ENCODE data around the gene FAM13C. TPM values are rescaled to one million over a fixed set of nuclear protein-coding genes. Genes with fewer than 3 reads are reported as not detected.

Gene FAM13C
- total and polyA plus RNA-seq, 2 of the 13 experiments (the other 11 are each of a cell fraction or from before 2014, with no cell fraction given) = 0.07 to 0.26 TPM

DNA sequence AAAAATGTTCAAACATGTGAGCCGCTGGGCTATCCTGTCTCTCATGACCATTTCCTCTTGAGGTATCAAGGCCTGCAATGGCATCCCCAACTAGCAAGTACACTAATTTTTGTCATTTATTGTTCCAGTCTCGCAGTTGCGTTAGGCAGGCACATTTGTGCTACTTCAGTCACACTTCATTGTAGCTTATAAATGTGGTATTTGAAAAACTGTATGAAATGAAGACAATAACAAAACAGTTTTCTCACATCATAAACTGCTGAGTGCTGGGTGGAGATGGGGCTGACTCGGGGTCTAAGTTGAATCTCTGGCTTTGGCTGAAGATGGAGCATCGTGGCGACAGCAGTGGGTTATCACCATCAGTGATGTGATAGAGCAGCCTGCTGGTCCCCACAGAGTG lies 92.7 kb downstream of the FAM13C start:
- Histone ChIP-seq H3K4me2 (ENCODE audit: low read depth, low read length) (no peak overlapping the region), H4K20me1 (ENCODE audit: insufficient read depth, low read length) (no peaks in the 10 kb centered on the region), H3K27ac (ENCODE audit: extremely low read length, insufficient read depth, low read length) (no peak overlapping the region), H3K27me3 (ENCODE audit: control insufficient read depth in 1 of 2, insufficient read depth in 2 of 2, low read length in 2 of 2) (no peaks in the 10 kb centered on the region), H3K4me3 (replicated peaks in 1 of 3; ENCODE audit: insufficient read depth in 1 of 3, low read depth in 2 of 3, low read length in 3 of 3) (no peak overlapping the region), H3K9ac (ENCODE audit: insufficient read depth, low read depth, low read length) (no peak overlapping the region), H3K9me3 (ENCODE audit: low read length) (no peaks in the 10 kb centered on the region), H2AFZ (ENCODE audit: low read length) (no peak overlapping the region), H3K79me2 (ENCODE audit: insufficient read depth, low read length) (no peaks in the 10 kb centered on the region), H3K36me3 (replicated peaks in 1 of 2; ENCODE audit: control insufficient read depth in 1 of 2, insufficient read depth in 2 of 2, low read length in 2 of 2) (no peaks in the 10 kb centered on the region), H3K4me1 (ENCODE audit: insufficient read depth, low read length) (no peaks in the 10 kb centered on the region)
- ChIA-PET CTCF (ENCODE audit: low intra/inter-chr PET ratio, low total read pairs) (no interaction called here), POLR2A (no interaction called here)
- no peak for TF ChIP-seq ZNF569 (CRISPR knock-in tag; IDR thresholded peaks at IDR 0.05; ENCODE audit: borderline replicate concordance)
- TF ChIP-seq GABPB1 (CRISPR knock-in tag; IDR thresholded peaks at IDR 0.05) = no peak
- no peak for TF ChIP-seq FOSL2 (CRISPR knock-in tag; IDR thresholded peaks at IDR 0.05)
- TF ChIP-seq NAIF1 (CRISPR knock-in tag; IDR thresholded peaks at IDR 0.05; ENCODE audit: borderline replicate concordance) = no peak
- intact Hi-C loops (cut with micrococcal nuclease; ENCODE audit: unreplicated experiment) (no loop called here), in situ Hi-C loops (cut with HindIII; ENCODE audit: extremely low pct_ligation_motif_present, low pct_unique_long_range_greater_than_20kb) (no loop called here)
- FAIRE-seq (no peak), ATAC-seq (no peak), DNase-seq (ENCODE audit: low spot score) (no peak)
- no TSS peak for BruUV-seq (replicated peaks)
- 92% methylated on average over 6 of the region's 6 CpGs for WGBS (ENCODE audit: low lambda C conversion rate)

DNA sequence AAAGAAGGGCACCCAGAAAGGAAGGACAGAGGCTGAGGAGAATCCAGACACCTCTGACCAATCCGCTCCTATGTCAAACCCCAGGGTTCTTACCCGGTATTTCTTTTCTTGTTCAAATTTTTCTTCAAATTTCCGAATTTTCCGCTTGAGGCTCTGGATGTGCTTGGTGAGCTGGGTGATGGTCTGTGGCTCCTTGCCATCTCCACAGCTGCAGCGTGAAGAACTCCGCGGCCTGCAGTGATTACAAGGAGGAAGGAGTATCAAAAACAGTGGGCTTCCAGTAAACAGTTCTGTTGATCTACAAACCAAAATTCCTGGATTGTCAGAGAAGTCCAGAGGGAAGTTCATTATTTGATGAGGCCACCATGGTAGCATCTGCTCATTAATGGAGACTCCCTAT lies 93.9 kb downstream of the FAM13C start:
- H3K36me3 ChIP-seq (replicated peaks in 1 of 2; ENCODE audit: control insufficient read depth in 1 of 2, insufficient read depth in 2 of 2, low read length in 2 of 2) = no peaks in the 10 kb centered on the region
- TF ChIP-seq TAF15 (IDR thresholded peaks at IDR 0.05; ENCODE audit: low read depth, low read length, poor library complexity, severe bottlenecking) = no peak
- no peak for TF ChIP-seq NFE2L2 (IDR thresholded peaks at IDR 0.05; ENCODE audit: low read length)
- TF ChIP-seq LCORL (IDR thresholded peaks at IDR 0.05) = no peak
- TF ChIP-seq LCORL (CRISPR knock-in tag; IDR thresholded peaks at IDR 0.05) = no peak
- no peak for TF ChIP-seq ZNF562 (CRISPR knock-in tag; IDR thresholded peaks at IDR 0.05; ENCODE audit: borderline replicate concordance)
- TF ChIP-seq, protein P1, sequence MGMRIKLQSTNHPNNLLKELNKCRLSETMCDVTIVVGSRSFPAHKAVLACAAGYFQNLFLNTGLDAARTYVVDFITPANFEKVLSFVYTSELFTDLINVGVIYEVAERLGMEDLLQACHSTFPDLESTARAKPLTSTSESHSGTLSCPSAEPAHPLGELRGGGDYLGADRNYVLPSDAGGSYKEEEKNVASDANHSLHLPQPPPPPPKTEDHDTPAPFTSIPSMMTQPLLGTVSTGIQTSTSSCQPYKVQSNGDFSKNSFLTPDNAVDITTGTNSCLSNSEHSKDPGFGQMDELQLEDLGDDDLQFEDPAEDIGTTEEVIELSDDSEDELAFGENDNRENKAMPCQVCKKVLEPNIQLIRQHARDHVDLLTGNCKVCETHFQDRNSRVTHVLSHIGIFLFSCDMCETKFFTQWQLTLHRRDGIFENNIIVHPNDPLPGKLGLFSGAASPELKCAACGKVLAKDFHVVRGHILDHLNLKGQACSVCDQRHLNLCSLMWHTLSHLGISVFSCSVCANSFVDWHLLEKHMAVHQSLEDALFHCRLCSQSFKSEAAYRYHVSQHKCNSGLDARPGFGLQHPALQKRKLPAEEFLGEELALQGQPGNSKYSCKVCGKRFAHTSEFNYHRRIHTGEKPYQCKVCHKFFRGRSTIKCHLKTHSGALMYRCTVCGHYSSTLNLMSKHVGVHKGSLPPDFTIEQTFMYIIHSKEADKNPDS (CRISPR knock-in tag; IDR thresholded peaks at IDR 0.05) = no peak
- no peak for TF ChIP-seq HCFC1 (IDR thresholded peaks at IDR 0.05; ENCODE audit: low read depth, low read length)
- TF ChIP-seq ZNF383 (CRISPR knock-in tag; IDR thresholded peaks at IDR 0.05; ENCODE audit: borderline replicate concordance) = no peak
- TF ChIP-seq, protein P2, sequence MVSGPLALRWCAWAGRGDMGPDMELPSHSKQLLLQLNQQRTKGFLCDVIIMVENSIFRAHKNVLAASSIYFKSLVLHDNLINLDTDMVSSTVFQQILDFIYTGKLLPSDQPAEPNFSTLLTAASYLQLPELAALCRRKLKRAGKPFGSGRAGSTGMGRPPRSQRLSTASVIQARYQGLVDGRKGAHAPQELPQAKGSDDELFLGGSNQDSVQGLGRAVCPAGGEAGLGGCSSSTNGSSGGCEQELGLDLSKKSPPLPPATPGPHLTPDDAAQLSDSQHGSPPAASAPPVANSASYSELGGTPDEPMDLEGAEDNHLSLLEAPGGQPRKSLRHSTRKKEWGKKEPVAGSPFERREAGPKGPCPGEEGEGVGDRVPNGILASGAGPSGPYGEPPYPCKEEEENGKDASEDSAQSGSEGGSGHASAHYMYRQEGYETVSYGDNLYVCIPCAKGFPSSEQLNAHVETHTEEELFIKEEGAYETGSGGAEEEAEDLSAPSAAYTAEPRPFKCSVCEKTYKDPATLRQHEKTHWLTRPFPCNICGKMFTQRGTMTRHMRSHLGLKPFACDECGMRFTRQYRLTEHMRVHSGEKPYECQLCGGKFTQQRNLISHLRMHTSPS (CRISPR knock-in tag; IDR thresholded peaks at IDR 0.05; ENCODE audit: low read depth) = no peak
- TF ChIP-seq, protein P3, sequence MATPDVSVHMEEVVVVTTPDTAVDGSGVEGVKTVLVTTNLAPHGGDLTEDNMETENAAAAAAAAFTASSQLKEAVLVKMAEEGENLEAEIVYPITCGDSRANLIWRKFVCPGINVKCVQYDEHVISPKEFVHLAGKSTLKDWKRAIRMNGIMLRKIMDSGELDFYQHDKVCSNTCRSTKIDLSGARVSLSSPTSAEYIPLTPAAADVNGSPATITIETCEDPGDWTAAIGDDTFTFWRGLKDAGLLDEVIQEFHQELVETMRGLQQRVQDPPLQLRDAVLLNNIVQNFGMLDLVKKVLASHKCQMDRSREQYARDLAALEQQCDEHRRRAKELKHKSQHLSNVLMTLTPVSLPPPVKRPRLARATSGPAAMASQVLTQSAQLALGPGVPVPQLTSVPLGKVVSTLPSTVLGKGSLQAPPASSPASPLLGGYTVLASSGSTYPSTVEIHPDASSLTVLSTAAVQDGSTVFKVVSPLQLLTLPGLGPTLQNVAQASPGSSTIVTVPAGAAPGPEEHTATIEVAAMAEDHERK (CRISPR knock-in tag; IDR thresholded peaks at IDR 0.05; ENCODE audit: low read depth) = no peak

More for the DNA sequence above, 93.9 kb downstream of the FAM13C start:
- no peak overlapping the region for H3K27ac ChIP-seq (ENCODE audit: extremely low read length, insufficient read depth, low read length)
- ChIA-PET CTCF (ENCODE audit: low intra/inter-chr PET ratio, low total read pairs) (no interaction called here), POLR2A (no interaction called here)
- no peaks in the 10 kb centered on the region for H4K20me1 ChIP-seq (ENCODE audit: insufficient read depth, low read length)
- no TSS peak for BruUV-seq (replicated peaks)
- in situ Hi-C loops (cut with HindIII; ENCODE audit: extremely low pct_ligation_motif_present, low pct_unique_long_range_greater_than_20kb) (no loop called here), intact Hi-C loops (cut with micrococcal nuclease; ENCODE audit: unreplicated experiment) (no loop called here)
- no peak for DNase-seq (ENCODE audit: low spot score)
- no peaks in the 10 kb centered on the region for H3K27me3 ChIP-seq (ENCODE audit: control insufficient read depth in 1 of 2, insufficient read depth in 2 of 2, low read length in 2 of 2)
- H3K9me3 ChIP-seq (ENCODE audit: low read length) = no peaks in the 10 kb centered on the region
- no peak for ATAC-seq
- no peaks in the 10 kb centered on the region for H3K79me2 ChIP-seq (ENCODE audit: insufficient read depth, low read length)
- no peak overlapping the region for H3K4me3 ChIP-seq (replicated peaks in 1 of 3; ENCODE audit: insufficient read depth in 1 of 3, low read depth in 2 of 3, low read length in 3 of 3)
- H2AFZ ChIP-seq (ENCODE audit: low read length) = no peak overlapping the region
- H3K4me1 ChIP-seq (ENCODE audit: insufficient read depth, low read length) = no peaks in the 10 kb centered on the region
- H3K4me2 ChIP-seq (ENCODE audit: low read depth, low read length) = no peak overlapping the region
- no peak overlapping the region for H3K9ac ChIP-seq (ENCODE audit: insufficient read depth, low read depth, low read length)
- WGBS (ENCODE audit: low lambda C conversion rate) = 93% methylated on average over 7 of the region's 7 CpGs
- no peak for FAIRE-seq

Measured in HepG2 (cell line).